HepG2 (cell line): ENCODE results near the gene HOXD3. TPM values are rescaled to one million over a fixed set of nuclear protein-coding genes. Genes with fewer than 3 reads are reported as not detected.
A peak's percentile ranks its signal among the peaks of the same experiment; 100 is the strongest.

Source experiments
- ARID4A ChIP-seq: sonication (generic); formaldehyde crosslinking; IDR thresholded peaks from 2 replicates; pipeline ENCODE4 v1.5.0; 2020; ENCODE audit warnings: mild to moderate bottlenecking, missing genetic modification reagents, borderline replicate concordance
- FIP1L1 ChIP-seq: fragments of 200-400 bp; formaldehyde crosslinking; IDR thresholded peaks from 2 replicates; pipeline ENCODE4 v1.6.1; 2018; ENCODE audit warnings: low read depth, mild to moderate bottlenecking, low read length, moderate library complexity, borderline replicate concordance; ENCODE audit not compliant: insufficient read depth
- FUBP1 ChIP-seq: sonication (generic); formaldehyde crosslinking; IDR thresholded peaks from 2 replicates; pipeline ENCODE4 v1.5.1; 2020; ENCODE audit warnings: missing genetic modification reagents, mild to moderate bottlenecking, borderline replicate concordance
- GATA4 ChIP-seq: sonication (generic); IDR thresholded peaks from 2 replicates; pipeline ENCODE4 v1.6.1; 2016; ENCODE audit warnings: antibody characterized with exemption, low read depth, borderline replicate concordance
- HMGXB4 ChIP-seq, 2 experiments: sonication (generic) in 1 of 2; formaldehyde crosslinking in 1 of 2; IDR thresholded peaks; 2 replicates each; pipeline versions ENCODE4 v1.4.0 to v1.6.1; 2018 to 2020; ENCODE audit warnings: missing genetic modification reagents in 2 of 2, borderline replicate concordance in 1 of 2, low read depth in 1 of 2, mild to moderate bottlenecking in 1 of 2, missing biosample characterization in 1 of 2
- MAF1 ChIP-seq: sonication (generic); formaldehyde crosslinking; IDR thresholded peaks from 2 replicates; pipeline ENCODE4 v1.5.0; 2020; ENCODE audit warnings: missing genetic modification reagents, borderline replicate concordance
- NBN ChIP-seq: fragments of 450-650 bp; conservative IDR thresholded peaks from 2 replicates; pipeline ENCODE4 v1.6.1; 2017
- REXO4 ChIP-seq: sonication (generic); formaldehyde crosslinking; IDR thresholded peaks from 2 replicates; pipeline ENCODE4 v1.8.0; 2022; ENCODE audit warnings: missing genetic modification reagents, mild to moderate bottlenecking, borderline replicate concordance
- RFXANK ChIP-seq: IDR thresholded peaks from 2 replicates; pipeline ENCODE4 v1.6.1; 2016
- SMAD1 ChIP-seq: sonication (generic); formaldehyde crosslinking; IDR thresholded peaks from 2 replicates; pipeline ENCODE4 v1.4.0; 2020; ENCODE audit warnings: missing genetic modification reagents, low read depth, mild to moderate bottlenecking, borderline replicate concordance
- TBX2 ChIP-seq: sonication (generic); formaldehyde crosslinking; IDR thresholded peaks from 2 replicates; pipeline ENCODE4 v1.5.0; 2020; ENCODE audit warnings: missing genetic modification reagents, mild to moderate bottlenecking, borderline replicate concordance
- TCF12 ChIP-seq, 2 experiments: fragments of 450-650 bp in 1 of 2; sonication (generic) in 1 of 2; formaldehyde crosslinking in 1 of 2; IDR thresholded peaks; 2 replicates each; pipeline versions ENCODE4 v1.6.1 to v1.8.0; 2017 to 2022; ENCODE audit warnings: antibody characterized with exemption in 1 of 2, mild to moderate bottlenecking in 1 of 2, missing genetic modification reagents in 1 of 2, moderate library complexity in 1 of 2
- TCF7 ChIP-seq: sonication (generic); IDR thresholded peaks from 2 replicates; pipeline ENCODE4 v1.6.1; 2016; ENCODE audit warnings: antibody characterized with exemption, low read depth
- WIZ ChIP-seq: sonication (generic); formaldehyde crosslinking; IDR thresholded peaks from 2 replicates; pipeline ENCODE4 v1.5.1; 2020; ENCODE audit warnings: mild to moderate bottlenecking, missing genetic modification reagents
- ZFP36L1 ChIP-seq: sonication (generic); formaldehyde crosslinking; IDR thresholded peaks from 2 replicates; pipeline ENCODE4 v1.8.0; 2022; ENCODE audit warnings: mild to moderate bottlenecking, missing genetic modification reagents, moderate library complexity
- ZNF10 ChIP-seq: sonication (generic); formaldehyde crosslinking; IDR thresholded peaks from 2 replicates; pipeline ENCODE4 v1.4.0; 2020; ENCODE audit warnings: mild to moderate bottlenecking, low read depth, missing genetic modification reagents, borderline replicate concordance
- ZNF263 ChIP-seq: sonication (generic); formaldehyde crosslinking; IDR thresholded peaks from 2 replicates; pipeline ENCODE4 v1.4.0; 2020; ENCODE audit warnings: missing genetic modification reagents
- ZNF713 ChIP-seq: sonication (generic); formaldehyde crosslinking; IDR thresholded peaks from 2 replicates; pipeline ENCODE4 v1.4.0; 2020; ENCODE audit warnings: mild to moderate bottlenecking, missing genetic modification reagents
- ZNF782 ChIP-seq: sonication (generic); formaldehyde crosslinking; IDR thresholded peaks from 2 replicates; pipeline ENCODE4 v1.4.0; 2020; ENCODE audit warnings: missing genetic modification reagents, mild to moderate bottlenecking, borderline replicate concordance
- ZNF883 ChIP-seq: sonication (generic); formaldehyde crosslinking; IDR thresholded peaks from 2 replicates; pipeline ENCODE4 v1.5.1; 2020; ENCODE audit warnings: mild to moderate bottlenecking, missing genetic modification reagents; ENCODE audit errors: not compliant biosample characterization
- polyA plus RNA-seq, 8 experiments: library from polyadenylated mRNA; depleted of rRNA in 3 of 8; stranded (reverse) in 7 of 8; unstranded in 1 of 8; fragments of >200 nt; fragmentation: Illumina TruSeq in 4 of 8; extraction: Trizol in 4 of 8; gene quantifications; 2 replicates each; pipeline versions ENCODE4 v1.2.1 to v1.2.3, GENCODE V29; 2011 to 2016; ENCODE audit warnings: low read depth in 4 of 8, missing spikeins in 1 of 8, mixed read lengths in 1 of 8; ENCODE audit not compliant: insufficient read depth in 1 of 8
- total RNA-seq, 5 experiments: library from RNA; depleted of rRNA; stranded (reverse); fragments of >200 nt; fragmentation: Illumina TruSeq; extraction: Trizol; gene quantifications; 2 replicates each; pipeline ENCODE4 v1.2.3, GENCODE V29; 2016; ENCODE audit warnings: low read depth in 1 of 5

Gene HOXD3
- total and polyA plus RNA-seq, 2 of the 13 experiments (the other 11 are each of a cell fraction or from before 2014, with no cell fraction given), result 0.05 to 0.09 TPM

- peak; percentile 35; the same call in 1 of the 2 replicates for TF ChIP-seq ARID4A (CRISPR knock-in tag)
- no peak for TF ChIP-seq TCF12 (IDR thresholded peaks at IDR 0.05)
- TF ChIP-seq TCF12 (CRISPR knock-in tag; IDR thresholded peaks at IDR 0.05), result peak; percentile 35; the same call in 1 of the 2 replicates
- no peak for TF ChIP-seq ZNF713 (CRISPR knock-in tag)
- TF ChIP-seq FIP1L1, result no peak
- TF ChIP-seq ZNF782 (CRISPR knock-in tag), result peak; percentile 56
- no peak for TF ChIP-seq RFXANK (CRISPR knock-in tag)
- TF ChIP-seq GATA4, result no peak
- no peak for TF ChIP-seq ZNF883 (CRISPR knock-in tag)
- 0 out of 2 replicates have a peak, but pooled peaks have one; percentile 20 for TF ChIP-seq ZFP36L1 (CRISPR knock-in tag)
- no peak for TF ChIP-seq WIZ
- no peak for TF ChIP-seq FUBP1 (CRISPR knock-in tag)
- TF ChIP-seq HMGXB4 (CRISPR knock-in tag; IDR thresholded peaks at IDR 0.05; ENCODE audit: borderline replicate concordance in 1 of 2, low read depth in 1 of 2), result peak in 1 of 2 experiments; percentile 50
- no peak for TF ChIP-seq REXO4 (CRISPR knock-in tag)
- TF ChIP-seq TCF7, result no peak
- no peak; the same call in 1 of the 2 replicates for TF ChIP-seq MAF1 (CRISPR knock-in tag)
- no peak for TF ChIP-seq ZNF10 (CRISPR knock-in tag)
- TF ChIP-seq NBN, result no peak
- no peak for TF ChIP-seq ZNF263 (CRISPR knock-in tag)
- no peak for TF ChIP-seq SMAD1 (CRISPR knock-in tag)
- peak; percentile 36 for TF ChIP-seq TBX2
These were observed 31.0 kb downstream of the HOXD3 start, which contains the start of gene HOXD1 (continued) for GRCh38 chr2:176187899-176188773.
